ENCODE data around the gene C1QL1.

Gene C1QL1

DNA sequence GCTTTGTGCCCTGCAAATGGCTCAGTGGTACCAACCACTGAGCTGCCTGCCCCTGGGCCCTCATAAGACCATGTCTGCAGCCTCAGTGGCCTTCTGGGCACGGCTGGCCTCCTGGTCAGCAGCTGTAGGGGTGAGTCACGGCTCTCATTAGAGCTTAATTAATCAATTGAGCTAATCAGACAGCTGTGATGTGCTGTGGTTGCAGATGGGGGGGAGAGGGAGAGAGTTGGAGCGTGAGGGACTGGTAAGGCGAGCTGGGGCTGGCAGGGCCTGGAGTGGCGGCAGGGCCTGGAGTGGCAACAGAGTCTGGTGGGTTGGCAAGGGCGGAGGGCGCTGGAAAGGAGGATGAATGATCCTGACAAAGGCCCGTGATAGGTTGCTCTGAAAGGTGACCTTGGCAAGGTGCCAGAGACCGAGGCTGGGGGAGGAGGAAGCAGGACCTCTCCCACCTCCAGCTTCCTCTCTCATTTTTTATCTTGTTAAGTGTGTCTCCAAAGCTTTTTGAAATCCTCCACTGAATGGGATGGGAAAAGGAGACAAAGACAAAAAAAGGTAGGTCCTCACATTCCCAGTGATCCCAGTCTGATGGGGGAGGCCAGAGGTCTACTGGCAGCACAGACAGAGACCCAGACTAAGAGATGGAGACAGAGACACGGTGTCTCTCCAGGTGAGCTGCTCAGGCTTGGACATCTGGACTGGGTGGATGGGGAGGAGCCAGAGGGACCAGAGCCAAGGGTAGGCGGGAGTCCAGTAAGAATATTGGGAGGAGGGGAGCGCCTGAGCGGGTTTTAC is 41.8 kb upstream of the C1QL1 start:
- TF ChIP-seq, protein P1, sequence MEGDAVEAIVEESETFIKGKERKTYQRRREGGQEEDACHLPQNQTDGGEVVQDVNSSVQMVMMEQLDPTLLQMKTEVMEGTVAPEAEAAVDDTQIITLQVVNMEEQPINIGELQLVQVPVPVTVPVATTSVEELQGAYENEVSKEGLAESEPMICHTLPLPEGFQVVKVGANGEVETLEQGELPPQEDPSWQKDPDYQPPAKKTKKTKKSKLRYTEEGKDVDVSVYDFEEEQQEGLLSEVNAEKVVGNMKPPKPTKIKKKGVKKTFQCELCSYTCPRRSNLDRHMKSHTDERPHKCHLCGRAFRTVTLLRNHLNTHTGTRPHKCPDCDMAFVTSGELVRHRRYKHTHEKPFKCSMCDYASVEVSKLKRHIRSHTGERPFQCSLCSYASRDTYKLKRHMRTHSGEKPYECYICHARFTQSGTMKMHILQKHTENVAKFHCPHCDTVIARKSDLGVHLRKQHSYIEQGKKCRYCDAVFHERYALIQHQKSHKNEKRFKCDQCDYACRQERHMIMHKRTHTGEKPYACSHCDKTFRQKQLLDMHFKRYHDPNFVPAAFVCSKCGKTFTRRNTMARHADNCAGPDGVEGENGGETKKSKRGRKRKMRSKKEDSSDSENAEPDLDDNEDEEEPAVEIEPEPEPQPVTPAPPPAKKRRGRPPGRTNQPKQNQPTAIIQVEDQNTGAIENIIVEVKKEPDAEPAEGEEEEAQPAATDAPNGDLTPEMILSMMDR (IDR thresholded peaks at IDR 0.05; ENCODE audit: borderline replicate concordance, control extremely low read depth, extremely low read depth, insufficient read depth, missing control alignments): no peak
- in situ Hi-C loops (cut with MboI; ENCODE audit: low sequenced_read_pairs, unreplicated experiment): no loop called here
- no peak for DNase-seq (ENCODE audit: low spot score)

- TF ChIP-seq, protein P1 (IDR thresholded peaks at IDR 0.05; ENCODE audit: borderline replicate concordance, control extremely low read depth, extremely low read depth, insufficient read depth, missing control alignments): no peak
- DNase-seq (ENCODE audit: low spot score): no peak
- in situ Hi-C loops (cut with MboI; ENCODE audit: low sequenced_read_pairs, unreplicated experiment): no loop called here
Observed at GRCh38 chr17:45008216-45008615, 40.1 kb upstream of the C1QL1 start.

DNA sequence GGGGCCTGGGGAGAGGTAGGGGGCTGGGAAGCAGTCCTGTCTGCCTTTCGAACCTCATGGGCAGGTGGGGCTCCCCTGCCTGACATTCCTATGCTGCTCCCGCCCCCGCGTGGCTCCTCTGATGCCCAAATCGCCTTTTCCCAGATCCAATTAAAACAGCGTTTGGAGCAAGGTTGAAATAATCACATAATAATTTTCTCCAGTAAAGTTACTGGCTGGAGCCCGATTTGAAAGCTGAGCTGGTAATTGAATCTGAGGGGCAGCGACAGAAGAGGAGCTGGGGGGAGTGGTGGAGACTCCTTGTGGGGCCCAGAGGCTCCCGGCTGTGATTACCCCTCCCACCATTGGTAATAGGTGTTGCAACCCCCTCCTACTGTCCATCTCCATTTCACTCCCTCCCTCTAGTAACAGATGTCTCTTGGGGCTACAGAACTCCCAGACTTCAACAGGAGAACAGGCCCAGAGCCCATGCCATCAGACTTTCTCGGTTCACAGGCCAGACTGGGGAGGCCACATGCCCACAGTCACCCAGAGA is 38.9 kb upstream of the C1QL1 start:
- TF ChIP-seq, protein P1 (IDR thresholded peaks at IDR 0.05; ENCODE audit: borderline replicate concordance, control extremely low read depth, extremely low read depth, insufficient read depth, missing control alignments): no peak
- in situ Hi-C loops (cut with MboI; ENCODE audit: low sequenced_read_pairs, unreplicated experiment): no loop called here
- no peak for DNase-seq (ENCODE audit: low spot score)

DNA sequence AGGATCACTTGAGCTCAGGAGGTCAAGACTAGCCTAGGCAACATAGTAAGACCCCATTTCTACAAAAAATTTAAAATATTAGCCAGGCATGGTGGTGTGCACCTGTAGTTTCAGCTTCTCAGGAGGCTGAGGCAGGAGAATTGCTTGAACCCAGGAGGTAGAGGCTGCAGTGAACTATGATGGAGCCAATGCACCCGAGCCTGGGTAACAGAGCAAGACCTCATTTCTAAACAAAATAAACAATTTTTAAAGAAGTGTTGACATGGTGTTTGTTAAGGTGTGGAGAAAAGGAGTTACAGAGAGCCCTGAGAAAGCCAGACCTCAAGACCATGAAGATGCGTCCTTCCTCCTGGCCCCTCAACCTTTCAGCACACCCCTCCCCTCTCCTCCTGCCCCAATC is 37.6 kb upstream of the C1QL1 start:
- DNase-seq (ENCODE audit: low spot score): no peak
- TF ChIP-seq, protein P1 (IDR thresholded peaks at IDR 0.05; ENCODE audit: borderline replicate concordance, control extremely low read depth, extremely low read depth, insufficient read depth, missing control alignments): no peak
- in situ Hi-C loops (cut with MboI; ENCODE audit: low sequenced_read_pairs, unreplicated experiment): no loop called here

- no peak for DNase-seq (ENCODE audit: low spot score)
- TF ChIP-seq, protein P1 (IDR thresholded peaks at IDR 0.05; ENCODE audit: borderline replicate concordance, control extremely low read depth, extremely low read depth, insufficient read depth, missing control alignments): no peak
- in situ Hi-C loops (cut with MboI; ENCODE audit: low sequenced_read_pairs, unreplicated experiment): no loop called here
Observed at GRCh38 chr17:45004388-45004787, 36.3 kb upstream of the C1QL1 start.

DNA sequence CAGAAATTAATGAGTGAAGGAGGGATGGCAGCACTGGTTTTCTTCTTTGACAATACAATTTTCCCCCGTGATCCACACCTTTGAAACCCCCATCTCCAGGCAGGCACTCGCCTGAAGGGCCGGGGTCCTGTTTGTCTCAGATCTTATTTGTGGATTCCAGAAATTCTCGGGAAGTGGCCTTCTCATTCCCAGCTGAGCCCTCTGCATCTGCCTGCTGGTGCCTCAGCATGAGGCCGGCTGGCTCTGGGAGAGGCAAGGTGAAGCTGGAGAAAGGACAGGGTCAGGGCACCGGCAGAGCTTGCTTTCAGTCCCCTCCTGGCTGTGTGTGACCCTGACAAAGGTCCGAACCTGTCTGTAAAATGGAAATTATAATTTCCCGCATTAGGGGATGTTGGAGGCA is 35.8 kb upstream of the C1QL1 start:
- TF ChIP-seq, protein P1 (IDR thresholded peaks at IDR 0.05; ENCODE audit: borderline replicate concordance, control extremely low read depth, extremely low read depth, insufficient read depth, missing control alignments): no peak
- no peak for DNase-seq (ENCODE audit: low spot score)
- in situ Hi-C loops (cut with MboI; ENCODE audit: low sequenced_read_pairs, unreplicated experiment): no loop called here
